Measurements from ENCODE around the gene CACNA1F.

Gene CACNA1F

DNA sequence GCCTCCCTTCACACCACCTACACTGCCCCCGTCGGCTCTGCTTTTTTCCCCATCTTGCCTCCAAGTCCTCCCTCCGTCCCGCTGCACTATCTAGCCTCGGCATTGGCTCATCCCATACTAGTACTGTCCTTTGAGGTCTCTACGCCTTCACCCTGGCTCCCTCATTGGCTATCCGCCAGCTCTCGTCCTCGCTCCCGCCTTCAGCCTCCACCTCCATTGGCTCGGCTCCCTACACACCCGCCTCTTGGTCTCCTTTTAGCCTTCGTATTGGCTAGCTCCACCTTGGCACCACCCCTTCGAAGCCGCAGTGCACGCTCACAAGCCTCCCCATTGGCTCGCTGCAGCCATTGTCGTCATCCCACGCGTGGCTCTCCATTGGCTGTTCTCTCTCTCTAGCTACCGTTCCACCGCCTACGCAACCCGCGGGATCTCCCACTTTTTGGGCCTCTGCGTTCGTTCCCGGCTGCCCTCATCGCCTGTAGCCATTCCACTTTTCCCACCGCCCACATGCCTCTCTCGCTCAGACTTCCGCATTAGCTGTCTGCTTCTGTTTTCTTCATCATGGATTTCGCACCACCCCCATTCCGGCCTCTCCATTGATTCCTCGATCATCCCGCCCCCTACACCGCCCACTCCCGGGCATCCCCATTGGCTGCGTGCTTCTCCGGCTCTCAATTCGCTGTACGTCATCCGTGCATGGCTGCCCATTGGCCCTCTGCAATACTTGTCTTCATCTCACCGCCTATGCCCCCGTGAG, 36.0 kb upstream of the CACNA1F start:
- Histone ChIP-seq H3K36me3 (ENCODE audit: control insufficient read depth, insufficient read depth, low read length) (no peaks in the 10 kb centered on the region), H3K4me3 (ENCODE audit: low read length) (peak overlapping the region; percentile 63), H3K4me1 (ENCODE audit: control insufficient read depth, insufficient read depth, low read length) (peaks cover 22% of the 10 kb centered on the region), H3K9me3 (ENCODE audit: control insufficient read depth, low read length) (no peaks in the 10 kb centered on the region), H3K9ac (ENCODE audit: low read length) (peak overlapping the region; percentile 76), H3K27me3 (ENCODE audit: control insufficient read depth, insufficient read depth, low read length) (no peaks in the 10 kb centered on the region)

DNA sequence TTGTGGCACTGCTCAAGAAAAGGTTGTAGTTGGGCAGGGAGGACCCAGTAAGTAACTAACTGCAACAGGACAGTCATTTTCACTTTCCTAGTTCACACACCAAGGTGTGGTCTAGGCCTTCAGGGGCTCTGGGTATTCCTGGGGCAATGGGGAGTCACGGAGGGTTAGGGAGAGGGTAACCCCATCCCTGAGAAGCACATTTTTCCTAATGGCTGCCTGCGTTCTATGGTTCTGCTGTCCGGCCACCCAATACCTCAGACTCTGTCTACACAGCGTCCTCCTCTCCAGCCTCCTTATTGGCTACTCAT, 35.5 kb upstream of the CACNA1F start:
- H3K4me3 ChIP-seq (ENCODE audit: low read length) = peak overlapping the region; percentile 63
- no peaks in the 10 kb centered on the region for H3K27me3 ChIP-seq (ENCODE audit: control insufficient read depth, insufficient read depth, low read length)
- H3K9me3 ChIP-seq (ENCODE audit: control insufficient read depth, low read length) = no peaks in the 10 kb centered on the region
- H3K36me3 ChIP-seq (ENCODE audit: control insufficient read depth, insufficient read depth, low read length) = no peaks in the 10 kb centered on the region
- H3K4me1 ChIP-seq (ENCODE audit: control insufficient read depth, insufficient read depth, low read length) = peaks cover 22% of the 10 kb centered on the region
- H3K9ac ChIP-seq (ENCODE audit: low read length) = peak overlapping the region; percentile 76

DNA sequence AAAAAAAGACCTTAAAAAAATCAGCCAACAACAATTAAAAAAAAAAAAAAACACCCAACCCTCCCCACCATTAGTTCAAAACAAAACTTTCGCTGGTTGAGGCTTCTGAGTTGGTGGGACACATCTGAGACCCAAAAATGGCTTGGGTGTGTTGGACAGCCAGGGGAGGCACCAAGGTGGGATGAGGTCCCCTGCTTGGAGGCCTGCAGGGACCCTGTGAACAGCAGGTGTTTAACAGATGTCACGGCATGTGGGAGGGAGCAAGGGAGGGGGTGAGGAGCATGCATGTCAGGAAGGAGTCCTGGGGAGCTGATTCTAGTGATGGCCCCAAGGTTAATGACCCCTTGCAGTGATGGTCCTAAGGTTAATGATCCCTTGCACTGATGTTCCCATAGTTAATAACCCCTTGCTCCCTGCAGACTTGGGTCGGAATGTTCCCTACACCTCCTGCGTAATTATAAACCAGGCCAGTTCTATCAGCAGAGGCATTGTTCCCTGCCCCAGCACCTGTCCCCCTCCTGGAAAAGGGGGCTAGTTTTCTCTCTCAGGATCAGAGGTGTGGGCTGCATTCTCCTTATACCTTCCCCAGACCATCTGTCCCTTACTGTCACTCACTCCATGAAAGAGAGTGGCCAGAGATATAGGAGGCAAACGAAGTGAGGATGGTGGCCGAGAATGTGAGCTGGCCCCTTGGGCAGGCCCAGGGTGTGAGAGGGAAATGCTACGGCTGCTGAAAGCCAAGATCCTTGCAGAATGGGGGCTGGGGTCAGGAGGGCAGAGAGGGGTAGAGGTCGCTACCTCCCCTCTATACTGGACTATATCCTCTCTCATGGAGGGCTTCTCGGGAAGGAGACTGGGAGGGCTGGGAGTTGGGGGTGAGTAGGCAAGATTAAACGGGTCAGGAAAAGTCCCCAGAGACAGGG, 33.6 kb upstream of the CACNA1F start:
- H3K9me3 ChIP-seq (ENCODE audit: control insufficient read depth, low read length) = no peaks in the 10 kb centered on the region
- no peaks in the 10 kb centered on the region for H3K27me3 ChIP-seq (ENCODE audit: control insufficient read depth, insufficient read depth, low read length)
- H3K4me1 ChIP-seq (ENCODE audit: control insufficient read depth, insufficient read depth, low read length) = peaks cover 12% of the 10 kb centered on the region
- no peaks in the 10 kb centered on the region for H3K36me3 ChIP-seq (ENCODE audit: control insufficient read depth, insufficient read depth, low read length)
- H3K4me3 ChIP-seq (ENCODE audit: low read length) = no peak overlapping the region
- H3K9ac ChIP-seq (ENCODE audit: low read length) = no peak overlapping the region

DNA sequence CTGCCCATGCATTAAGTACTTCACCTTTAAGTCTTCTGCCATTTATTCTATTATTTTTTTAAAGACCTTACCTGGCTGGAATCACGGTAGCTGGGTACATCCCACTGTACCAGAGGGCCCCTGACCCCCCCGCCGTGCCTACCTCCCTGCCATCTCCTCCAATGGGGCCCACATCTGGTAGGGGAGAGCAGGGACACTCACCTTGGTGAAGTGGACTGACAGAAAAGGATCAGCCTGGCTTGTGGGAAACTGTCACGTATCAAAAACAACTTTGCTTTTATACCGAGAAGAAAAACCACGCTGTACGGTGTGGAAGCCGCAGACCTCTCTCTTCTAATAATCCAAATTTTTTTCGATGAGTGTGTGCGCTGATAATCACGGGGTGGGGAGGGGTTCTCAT, 31.3 kb upstream of the CACNA1F start, which contains the start of gene FOXP3:
FOXP3 (minus strand) TSS at position 251 of the 400 bp plus-strand sequence. CDS start 6,205 bp downstream, outside the sequence.
- Histone ChIP-seq H3K4me1 (ENCODE audit: control insufficient read depth, insufficient read depth, low read length) (no peaks in the 10 kb centered on the region), H3K9me3 (ENCODE audit: control insufficient read depth, low read length) (no peaks in the 10 kb centered on the region), H3K27me3 (ENCODE audit: control insufficient read depth, insufficient read depth, low read length) (no peaks in the 10 kb centered on the region), H3K9ac (ENCODE audit: low read length) (no peak within 1 kb of the TSS), H3K4me3 (ENCODE audit: low read length) (no peak within 1 kb of the TSS), H3K36me3 (ENCODE audit: control insufficient read depth, insufficient read depth, low read length) (no peaks in the 10 kb centered on the region)

GRCh38 chrX:49263631-49264030, 30.5 kb upstream of the CACNA1F start:
- H3K4me1 ChIP-seq (ENCODE audit: control insufficient read depth, insufficient read depth, low read length) = no peaks in the 10 kb centered on the region
- no peaks in the 10 kb centered on the region for H3K9me3 ChIP-seq (ENCODE audit: control insufficient read depth, low read length)
- no peak overlapping the region for H3K4me3 ChIP-seq (ENCODE audit: low read length)
- no peaks in the 10 kb centered on the region for H3K36me3 ChIP-seq (ENCODE audit: control insufficient read depth, insufficient read depth, low read length)
- no peaks in the 10 kb centered on the region for H3K27me3 ChIP-seq (ENCODE audit: control insufficient read depth, insufficient read depth, low read length)
- H3K9ac ChIP-seq (ENCODE audit: low read length) = no peak overlapping the region

GRCh38 chrX:49262603-49263002, 29.5 kb upstream of the CACNA1F start:
- Histone ChIP-seq H3K9me3 (ENCODE audit: control insufficient read depth, low read length) (no peaks in the 10 kb centered on the region), H3K27me3 (ENCODE audit: control insufficient read depth, insufficient read depth, low read length) (no peaks in the 10 kb centered on the region), H3K36me3 (ENCODE audit: control insufficient read depth, insufficient read depth, low read length) (no peaks in the 10 kb centered on the region), H3K4me3 (ENCODE audit: low read length) (no peak overlapping the region), H3K4me1 (ENCODE audit: control insufficient read depth, insufficient read depth, low read length) (no peaks in the 10 kb centered on the region), H3K9ac (ENCODE audit: low read length) (no peak overlapping the region)

DNA sequence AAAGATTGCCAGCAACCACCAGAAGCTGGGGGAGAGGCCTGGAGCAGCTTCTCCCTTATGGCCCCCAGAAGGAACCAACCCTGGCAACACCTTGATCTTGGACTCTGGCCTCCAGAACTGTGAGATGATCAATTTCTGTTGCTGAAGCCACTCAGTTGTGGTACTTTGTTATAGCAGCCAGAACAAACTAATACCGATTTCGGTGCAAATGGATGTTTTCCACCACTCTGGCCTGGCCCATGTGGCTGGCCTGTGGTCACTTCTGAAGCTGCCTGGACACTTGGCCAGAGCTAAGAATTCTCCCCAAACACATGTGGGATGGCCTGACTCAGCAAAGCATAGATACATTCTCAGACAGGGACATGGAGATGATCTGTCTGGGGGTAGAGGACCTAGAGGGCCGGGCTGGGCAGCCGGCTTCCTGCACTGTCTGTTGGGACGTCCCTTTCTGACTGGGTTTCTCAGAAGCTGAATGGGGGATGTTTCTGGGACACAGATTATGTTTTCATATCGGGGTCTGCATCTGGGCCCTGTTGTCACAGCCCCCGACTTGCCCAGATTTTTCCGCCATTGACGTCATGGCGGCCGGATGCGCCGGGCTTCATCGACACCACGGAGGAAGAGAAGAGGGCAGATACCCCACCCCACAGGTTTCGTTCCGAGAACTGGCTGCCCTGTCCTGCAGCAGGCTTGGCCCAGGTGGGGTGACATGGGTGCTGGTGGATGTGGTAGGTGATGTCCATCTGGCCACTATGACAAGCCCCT, 27.3 kb upstream of the CACNA1F start:
- Histone ChIP-seq H3K4me3 (ENCODE audit: low read length) (no peak overlapping the region), H3K4me1 (ENCODE audit: control insufficient read depth, insufficient read depth, low read length) (no peaks in the 10 kb centered on the region), H3K36me3 (ENCODE audit: control insufficient read depth, insufficient read depth, low read length) (no peaks in the 10 kb centered on the region), H3K9me3 (ENCODE audit: control insufficient read depth, low read length) (no peaks in the 10 kb centered on the region), H3K27me3 (ENCODE audit: control insufficient read depth, insufficient read depth, low read length) (no peaks in the 10 kb centered on the region), H3K9ac (ENCODE audit: low read length) (no peak overlapping the region)

DNA sequence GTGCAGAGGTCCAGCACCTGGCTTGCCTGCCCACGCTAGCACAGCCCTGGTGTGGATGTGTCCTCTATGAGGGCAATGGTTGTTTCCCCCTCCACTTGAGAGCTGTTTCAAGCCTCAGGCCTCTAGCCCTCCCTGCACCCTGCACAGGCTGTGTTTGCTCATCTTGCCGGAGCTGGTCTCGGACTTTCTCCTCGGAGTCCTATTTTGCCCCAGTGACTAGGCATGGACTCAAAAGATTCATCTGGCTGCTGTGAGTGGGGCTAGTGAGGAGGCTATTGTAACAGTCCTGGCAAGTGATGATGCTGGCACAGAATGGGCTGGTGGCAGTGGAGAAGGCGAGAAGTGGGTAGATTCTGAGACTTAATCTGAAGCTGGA, 25.6 kb upstream of the CACNA1F start:
- no peak overlapping the region for H3K4me3 ChIP-seq (ENCODE audit: low read length)
- no peaks in the 10 kb centered on the region for H3K27me3 ChIP-seq (ENCODE audit: control insufficient read depth, insufficient read depth, low read length)
- no peak overlapping the region for H3K9ac ChIP-seq (ENCODE audit: low read length)
- no peaks in the 10 kb centered on the region for H3K9me3 ChIP-seq (ENCODE audit: control insufficient read depth, low read length)
- H3K36me3 ChIP-seq (ENCODE audit: control insufficient read depth, insufficient read depth, low read length) = no peaks in the 10 kb centered on the region
- no peaks in the 10 kb centered on the region for H3K4me1 ChIP-seq (ENCODE audit: control insufficient read depth, insufficient read depth, low read length)

GRCh38 chrX:49257846-49258748, 25.0 kb upstream of the CACNA1F start:
- Histone ChIP-seq H3K27me3 (ENCODE audit: control insufficient read depth, insufficient read depth, low read length) (no peaks in the 10 kb centered on the region), H3K9ac (ENCODE audit: low read length) (no peak overlapping the region), H3K4me3 (ENCODE audit: low read length) (no peak overlapping the region), H3K9me3 (ENCODE audit: control insufficient read depth, low read length) (no peaks in the 10 kb centered on the region), H3K4me1 (ENCODE audit: control insufficient read depth, insufficient read depth, low read length) (no peaks in the 10 kb centered on the region), H3K36me3 (ENCODE audit: control insufficient read depth, insufficient read depth, low read length) (no peaks in the 10 kb centered on the region)

DNA sequence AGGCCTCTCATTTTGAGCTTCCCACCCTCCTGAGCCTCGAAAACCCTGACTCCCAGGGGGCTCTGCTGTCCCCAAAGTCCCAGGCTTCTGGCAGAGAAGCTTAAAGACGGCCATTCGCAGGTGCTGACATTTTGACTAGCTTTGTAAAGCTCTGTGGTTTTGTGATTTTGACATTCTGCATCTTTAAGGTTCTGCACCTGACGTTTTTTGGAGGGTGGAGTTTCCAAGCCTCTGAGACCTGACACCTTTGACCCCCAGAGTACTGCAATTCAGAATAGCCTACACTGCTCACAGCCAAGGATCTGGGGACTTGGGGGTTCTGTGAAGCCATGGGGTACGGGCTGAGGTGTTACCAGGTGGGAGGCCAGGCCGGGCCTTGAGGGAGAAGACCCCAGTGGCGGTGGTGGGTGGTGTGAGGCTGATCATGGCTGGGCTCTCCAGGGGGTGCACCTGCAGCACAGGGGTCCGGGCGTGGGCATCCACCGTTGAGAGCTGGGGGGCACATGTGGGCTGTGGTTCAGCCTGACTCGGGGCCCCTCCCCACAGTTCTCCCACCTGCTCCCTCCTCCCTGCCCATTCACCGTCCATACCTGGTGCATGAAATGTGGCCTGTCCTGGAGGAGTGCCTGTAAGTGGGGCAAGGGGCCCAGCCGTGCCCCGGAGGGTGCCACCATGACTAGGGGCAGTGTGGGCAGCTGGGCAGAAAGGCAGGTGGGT, 24.1 kb upstream of the CACNA1F start:
- no peaks in the 10 kb centered on the region for H3K36me3 ChIP-seq (ENCODE audit: control insufficient read depth, insufficient read depth, low read length)
- no peak overlapping the region for H3K4me3 ChIP-seq (ENCODE audit: low read length)
- H3K4me1 ChIP-seq (ENCODE audit: control insufficient read depth, insufficient read depth, low read length) = no peaks in the 10 kb centered on the region

More for the DNA sequence above, 24.1 kb upstream of the CACNA1F start:
- H3K27me3 ChIP-seq (ENCODE audit: control insufficient read depth, insufficient read depth, low read length) = no peaks in the 10 kb centered on the region
- no peaks in the 10 kb centered on the region for H3K9me3 ChIP-seq (ENCODE audit: control insufficient read depth, low read length)
- H3K9ac ChIP-seq (ENCODE audit: low read length) = no peak overlapping the region

All from mucosa of stomach (tissue), 1 donor.